IMR-90 (cell line): ENCODE measurements around the gene HMX2. TPM values are rescaled to one million over a fixed set of nuclear protein-coding genes. Genes with fewer than 3 reads are reported as not detected.
A peak's percentile ranks its signal among the peaks of the same experiment; 100 is the strongest.

Source experiments
- ATAC-seq: fragments of 200-7000 bp; cut with Tn5 transposase; 2 replicates; pipeline ENCODE4 v1.9.1; 2020; ENCODE audit warnings: low read depth, mild to moderate bottlenecking, moderate library complexity
- BruUV-seq: library from RNA; stranded (reverse); fragments of 400-500 nt; replicated peaks from 2 replicates; lab custom pipeline; 2021; lab: Mats Ljungman, UMichigan
- CTCF ChIA-PET: fragments of 300-600 bp; formaldehyde crosslinking; extraction: SDS; loops from one replicate; lab custom pipeline; 2021; ENCODE audit warnings: antibody characterized with exemption; lab: Yijun Ruan, JAX
- POLR2A ChIA-PET: fragments of 300-600 bp; sonication (Branson Sonifier 250); formaldehyde crosslinking; loops from one replicate; lab custom pipeline; 2022; ENCODE audit warnings: antibody characterized with exemption; ENCODE audit not compliant: unreplicated experiment; lab: Charles Lee
- DNase-seq: peaks from one replicate; pipeline ENCODE4 v3.0.0; 2013
- H2AFZ ChIP-seq: replicated peaks from 2 replicates; pipeline ENCODE3; 2013; ENCODE audit warnings: low read length, mild to moderate bottlenecking; ENCODE audit not compliant: poor library complexity
- H2AK5ac ChIP-seq: 2 replicates; pipeline ENCODE4 v1.6.1; 2013; ENCODE audit warnings: low read depth, low read length, inconsistent platforms
- H2AK9ac ChIP-seq: replicated peaks from 2 replicates; pipeline ENCODE3; 2013; ENCODE audit warnings: mild to moderate bottlenecking, low read depth, low read length, moderate library complexity; ENCODE audit not compliant: poor library complexity
- H2BK120ac ChIP-seq: 2 replicates; pipeline ENCODE4 v1.6.1; 2013; ENCODE audit warnings: low read depth, low read length, inconsistent platforms
- H2BK15ac ChIP-seq: 3 replicates; pipeline ENCODE4 v1.6.1; 2013; ENCODE audit warnings: low read depth, low read length, inconsistent platforms
- H2BK20ac ChIP-seq: 2 replicates; pipeline ENCODE4 v1.6.1; 2013; ENCODE audit warnings: low read depth, mild to moderate bottlenecking, inconsistent platforms, low read length, moderate library complexity
- H2BK5ac ChIP-seq: 2 replicates; pipeline ENCODE4 v1.6.1; 2013; ENCODE audit warnings: mild to moderate bottlenecking, low read depth, low read length, inconsistent platforms; ENCODE audit not compliant: poor library complexity, severe bottlenecking
- H3K14ac ChIP-seq: replicated peaks from 2 replicates; pipeline ENCODE4 v1.6.1; 2013; ENCODE audit warnings: low read depth, low read length, inconsistent platforms
- H3K18ac ChIP-seq: 2 replicates; pipeline ENCODE4 v1.6.1; 2013; ENCODE audit warnings: low read depth, low read length, control low read depth
- H3K23ac ChIP-seq: 2 replicates; pipeline ENCODE4 v1.6.1; 2013; ENCODE audit warnings: low read depth, low read length, inconsistent platforms
- H3K27ac ChIP-seq: 2 replicates; pipeline ENCODE4 v1.5.1; 2013; ENCODE audit warnings: mild to moderate bottlenecking, control low read depth, low read length; ENCODE audit not compliant: insufficient read depth
- H3K27me3 ChIP-seq: 2 replicates; pipeline ENCODE4 v1.6.1; 2013; ENCODE audit warnings: low read length; ENCODE audit not compliant: control insufficient read depth, insufficient read depth
- H3K36me3 ChIP-seq: 2 replicates; pipeline ENCODE4 v1.6.1; 2013; ENCODE audit warnings: low read length, mixed read lengths; ENCODE audit not compliant: control insufficient read depth, insufficient read depth
- H3K4ac ChIP-seq: 2 replicates; pipeline ENCODE4 v1.6.1; 2013; ENCODE audit warnings: low read depth, low read length, inconsistent platforms
- H3K4me1 ChIP-seq: 2 replicates; pipeline ENCODE4 v1.6.1; 2013; ENCODE audit warnings: low read length, mixed read lengths; ENCODE audit not compliant: control insufficient read depth, insufficient read depth
- H3K4me2 ChIP-seq: 2 replicates; pipeline ENCODE4 v1.6.1; 2013; ENCODE audit warnings: low read depth, mild to moderate bottlenecking, control low read depth, low read length, moderate library complexity
- H3K4me3 ChIP-seq: 2 replicates; pipeline ENCODE4 v1.5.1; 2013; ENCODE audit warnings: low read depth, mild to moderate bottlenecking, control low read depth, low read length, moderate library complexity; ENCODE audit not compliant: insufficient read depth
- H3K56ac ChIP-seq: 2 replicates; pipeline ENCODE4 v1.6.1; 2013; ENCODE audit warnings: low read length, inconsistent platforms; ENCODE audit not compliant: insufficient read depth; ENCODE audit errors: extremely low read depth
- H3K79me1 ChIP-seq, 2 experiments: 2 replicates each; pipeline ENCODE4 v1.6.1; 2013; ENCODE audit warnings: low read length in 2 of 2, inconsistent platforms in 1 of 2, low read depth in 1 of 2
- H3K9ac ChIP-seq: 2 replicates; pipeline ENCODE4 v1.6.1; 2013; ENCODE audit warnings: low read depth, low read length, control low read depth
- H3K9me1 ChIP-seq: 2 replicates; pipeline ENCODE4 v1.6.1; 2013; ENCODE audit warnings: low read length, inconsistent platforms; ENCODE audit not compliant: insufficient read depth
- H3K9me3 ChIP-seq: 2 replicates; pipeline ENCODE4 v1.6.1; 2013; ENCODE audit warnings: low read length; ENCODE audit not compliant: control insufficient read depth, insufficient read depth
- H4K20me1 ChIP-seq: 2 replicates; pipeline ENCODE4 v1.6.1; 2013; ENCODE audit warnings: low read length, inconsistent platforms; ENCODE audit not compliant: insufficient read depth
- H4K5ac ChIP-seq: 2 replicates; pipeline ENCODE4 v1.6.1; 2013; ENCODE audit warnings: mild to moderate bottlenecking, low read depth, low read length, control low read depth
- H4K8ac ChIP-seq, 2 experiments: 2 replicates each; pipeline ENCODE4 v1.6.1; 2013; ENCODE audit warnings: low read depth in 2 of 2, low read length in 2 of 2, control low read depth in 1 of 2, inconsistent platforms in 1 of 2
- H4K91ac ChIP-seq: 2 replicates; pipeline ENCODE4 v1.6.1; 2013; ENCODE audit warnings: low read depth, low read length, inconsistent platforms; ENCODE audit not compliant: insufficient read depth
- BHLHE40 ChIP-seq: fragments of 150-350 bp; IDR thresholded peaks from 2 replicates; pipeline ENCODE4 v1.6.1; 2016; ENCODE audit warnings: mild to moderate bottlenecking, low read depth, low read length
- CEBPB ChIP-seq: IDR thresholded peaks from 2 replicates; pipeline ENCODE4 v1.6.1; 2012; ENCODE audit warnings: low read depth, low read length, improper control_type of control experiment
- CHD1 ChIP-seq: IDR thresholded peaks from 2 replicates; pipeline ENCODE4 v1.6.1; 2012; ENCODE audit warnings: low read depth, low read length, improper control_type of control experiment
- CTCF ChIP-seq: conservative IDR thresholded peaks from 2 replicates; pipeline ENCODE4 v1.5.1; 2012; ENCODE audit warnings: mild to moderate bottlenecking, low read depth, low read length, improper control_type of control experiment
- FOS ChIP-seq: fragments of 150-350 bp; IDR thresholded peaks from 2 replicates; pipeline ENCODE4 v1.6.1; 2016; ENCODE audit warnings: low read depth, low read length
- MAFK ChIP-seq: IDR thresholded peaks from 2 replicates; pipeline ENCODE4 v1.6.1; 2012; ENCODE audit warnings: low read depth, low read length, improper control_type of control experiment
- MAZ ChIP-seq: IDR thresholded peaks from 2 replicates; pipeline ENCODE4 v1.6.1; 2012; ENCODE audit warnings: low read depth, mild to moderate bottlenecking, low read length, improper control_type of control experiment, moderate library complexity, borderline replicate concordance
- MXI1 ChIP-seq: IDR thresholded peaks from 2 replicates; pipeline ENCODE4 v1.6.1; 2012; ENCODE audit warnings: low read depth, mild to moderate bottlenecking, low read length, moderate library complexity, borderline replicate concordance
- NFE2L2 ChIP-seq: fragments of 150-350 bp; IDR thresholded peaks from 2 replicates; pipeline ENCODE4 v1.6.1; 2016; ENCODE audit warnings: low read depth, mild to moderate bottlenecking, low read length
- POLR2A ChIP-seq: IDR thresholded peaks from 2 replicates; pipeline ENCODE4 v1.6.1; 2012; ENCODE audit warnings: mild to moderate bottlenecking, low read depth, low read length
- RAD21 ChIP-seq: IDR thresholded peaks from 2 replicates; pipeline ENCODE4 v1.6.1; 2012; ENCODE audit warnings: low read length, improper control_type of control experiment
- RCOR1 ChIP-seq: IDR thresholded peaks from 2 replicates; pipeline ENCODE4 v1.6.1; 2012; ENCODE audit warnings: mild to moderate bottlenecking, low read length, improper control_type of control experiment; ENCODE audit not compliant: insufficient replicate concordance
- RFX5 ChIP-seq: IDR thresholded peaks from 2 replicates; pipeline ENCODE4 v1.8.0; 2012; ENCODE audit warnings: low read depth, mild to moderate bottlenecking, low read length, moderate library complexity
- SMC3 ChIP-seq: fragments of 150-350 bp; IDR thresholded peaks from 2 replicates; pipeline ENCODE4 v1.6.1; 2016; ENCODE audit warnings: low read depth, mild to moderate bottlenecking, antibody characterized with exemption, low read length, moderate library complexity
- WGBS, 2 experiments: methylation state at CpG; one replicate each; pipeline versions ENCODE4 v1.1.5 to v1.1.7; 2013; ENCODE audit warnings: missing lambda C conversion rate in 2 of 2; ENCODE audit not compliant: insufficient read length in 1 of 2; ENCODE audit errors: extremely low coverage in 2 of 2; 5-methylcytosine and 5-hydroxymethylcytosine counted together
- dilution Hi-C: fragments of 300-500 bp; cut with HindIII; formaldehyde crosslinking; loops from one replicate; pipeline ENCODE4 v1.14.3; 2018; ENCODE audit warnings: low sequenced_read_pairs; ENCODE audit not compliant: unreplicated experiment
- in situ Hi-C: fragments of 300-500 bp; cut with MboI; formaldehyde crosslinking; loops from 3 replicates; pipeline ENCODE4 v1.14.3; 2019; ENCODE audit warnings: low sequenced_read_pairs, inconsistent platforms, mixed read lengths
- intact Hi-C: fragments of 100-400 bp; cut with micrococcal nuclease; formaldehyde crosslinking; loops from 2 replicates; pipeline ENCODE4 v1.10.0; 2022
- polyA plus RNA-seq, 3 experiments: library from polyadenylated mRNA; depleted of rRNA; stranded (reverse); fragments of >200 nt; gene quantifications; 2 replicates each; pipeline ENCODE4 v1.2.3, GENCODE V29; 2012; ENCODE audit warnings: low replicate concordance in 1 of 3
- total RNA-seq: library from RNA; depleted of rRNA; stranded (reverse); fragments of >200 nt; gene quantifications from 2 replicates; pipeline ENCODE4 v1.2.3, GENCODE V29; 2012
- TF ChIP-seq, protein P1 (sequence below): fragments of 150-350 bp; IDR thresholded peaks from 2 replicates; pipeline ENCODE4 v1.6.1; 2016; ENCODE audit warnings: low read depth, mild to moderate bottlenecking, low read length, moderate library complexity, borderline replicate concordance

The HMX2 gene
- total and polyA plus RNA-seq, 2 of the 4 experiments (the other 2 are of a cell fraction): not detected

GRCh38 chr10:123133541-123134342, 14.2 kb upstream of the HMX2 start:
- Histone ChIP-seq H3K9ac (no peak overlapping the region), H2BK15ac (no peak overlapping the region), H4K8ac (no peak overlapping the region), H4K91ac (no peak overlapping the region), H3K27me3 (peaks cover 79% of the 10 kb centered on the region), H3K4me1 (peaks cover 2% of the 10 kb centered on the region; the same call in 1 of the 2 replicates), H2AFZ (peak overlapping the region; percentile 89), H3K4ac (no peak overlapping the region), H2AK9ac (no peak overlapping the region), H3K4me2 (no peak overlapping the region), H4K5ac (no peak overlapping the region), H3K4me3 (no peak overlapping the region), H2BK20ac (no peak overlapping the region), H3K14ac (no peak overlapping the region), H2AK5ac (no peak overlapping the region), H3K36me3 (no peaks in the 10 kb centered on the region), H2BK120ac (no peak overlapping the region), H3K79me1 (no peaks in the 10 kb centered on the region), H3K27ac (no peak overlapping the region), H4K20me1 (0 out of 2 replicates have a peak, but pooled peaks cover 3% of the 10 kb centered on the region), H3K56ac (no peak overlapping the region), H2BK5ac (no peak overlapping the region), H3K9me3 (no peaks in the 10 kb centered on the region; the same call in 1 of the 2 replicates), H3K18ac (no peak overlapping the region), H3K9me1 (no peaks in the 10 kb centered on the region), H3K23ac (no peak overlapping the region)
- in situ Hi-C loops (loop anchor here (5.0 to 25.0 kb wide), 3 partner anchors 419 to 1254 kb away; no protein-coding TSS in a partner anchor), intact Hi-C loops (loop anchor here (1.0 to 2.0 kb wide), 3 partner anchors 89 to 1256 kb away; no protein-coding TSS in a partner anchor), dilution Hi-C loops (no loop called here)
- CTCF ChIA-PET: interaction anchor here (0.9 to 1.1 kb wide), 3 partner anchors 9 to 13 kb away, joined by 3 to 5 read pairs (median 3); no protein-coding TSS in a partner anchor
- WGBS, 2 experiments: 5% methylated on average over 8 of the region's 40 CpGs; no CpG with 5 or more reads in 1 of the 2 experiments
- no peak for DNase-seq
- POLR2A ChIA-PET: no interaction called here
- BruUV-seq: no TSS peak
- no peak for ATAC-seq
- TF ChIP-seq NFE2L2 (no peak), FOS (no peak), MXI1 (no peak), MAZ (no peak), POLR2A (no peak), CEBPB (no peak), RFX5 (no peak), CHD1 (no peak), CTCF (no peak), BHLHE40 (no peak), MAFK (no peak), RAD21 (no peak), RCOR1 (no peak), SMC3 (no peak)
- TF ChIP-seq, protein P1, sequence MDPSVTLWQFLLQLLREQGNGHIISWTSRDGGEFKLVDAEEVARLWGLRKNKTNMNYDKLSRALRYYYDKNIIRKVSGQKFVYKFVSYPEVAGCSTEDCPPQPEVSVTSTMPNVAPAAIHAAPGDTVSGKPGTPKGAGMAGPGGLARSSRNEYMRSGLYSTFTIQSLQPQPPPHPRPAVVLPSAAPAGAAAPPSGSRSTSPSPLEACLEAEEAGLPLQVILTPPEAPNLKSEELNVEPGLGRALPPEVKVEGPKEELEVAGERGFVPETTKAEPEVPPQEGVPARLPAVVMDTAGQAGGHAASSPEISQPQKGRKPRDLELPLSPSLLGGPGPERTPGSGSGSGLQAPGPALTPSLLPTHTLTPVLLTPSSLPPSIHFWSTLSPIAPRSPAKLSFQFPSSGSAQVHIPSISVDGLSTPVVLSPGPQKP: no peak
